DOHH2 (cell line): Measurements from ENCODE around the gene CORO1C.

Experiments
- H3F3A ChIP-seq: fragments of 200-600 bp; sonication (generic), shearing (Covaris generic); 2 replicates; pipeline ENCODE4 v1.6.0; 2016; ENCODE audit warnings: antibody characterized with exemption, mild to moderate bottlenecking; ENCODE audit not compliant: control insufficient read depth, insufficient read depth
- H3K27ac ChIP-seq: fragments of 200-600 bp; sonication (generic); 2 replicates; pipeline ENCODE4 v1.5.1; 2014; ENCODE audit warnings: low read depth, mild to moderate bottlenecking, low read length, moderate library complexity
- H3K27me3 ChIP-seq: fragments of 200-600 bp; sonication (generic); 2 replicates; pipeline ENCODE4 v1.6.1; 2014; ENCODE audit warnings: mild to moderate bottlenecking, low read length, mixed read lengths; ENCODE audit not compliant: control insufficient read depth
- H3K36me3 ChIP-seq: fragments of 200-600 bp; sonication (generic); 2 replicates; pipeline ENCODE4 v1.6.1; 2014; ENCODE audit warnings: mild to moderate bottlenecking, low read length, moderate library complexity, mixed read lengths; ENCODE audit not compliant: control insufficient read depth
- H3K4me1 ChIP-seq: fragments of 200-600 bp; sonication (generic); 2 replicates; pipeline ENCODE4 v1.6.1; 2014; ENCODE audit warnings: mild to moderate bottlenecking, low read length, mixed read lengths; ENCODE audit not compliant: control insufficient read depth
- H3K4me2 ChIP-seq: fragments of 200-600 bp; sonication (generic); 2 replicates; pipeline ENCODE4 v1.6.0; 2014; ENCODE audit warnings: mild to moderate bottlenecking, low read length, moderate library complexity
- H3K4me3 ChIP-seq: fragments of 200-600 bp; sonication (generic); 2 replicates; pipeline ENCODE4 v1.5.1; 2014; ENCODE audit warnings: mild to moderate bottlenecking, low read length, mixed read lengths
- H3K79me2 ChIP-seq: fragments of 200-600 bp; sonication (generic); 2 replicates; pipeline ENCODE4 v1.6.1; 2014; ENCODE audit warnings: mild to moderate bottlenecking, low read length, mixed read lengths; ENCODE audit not compliant: control insufficient read depth
- H3K9me2 ChIP-seq: fragments of 200-600 bp; sonication (generic); replicated peaks from 2 replicates; pipeline ENCODE4 v1.6.1; 2014; ENCODE audit warnings: mild to moderate bottlenecking, low read length, mixed read lengths; ENCODE audit not compliant: control insufficient read depth
- H3K9me3 ChIP-seq: fragments of 200-600 bp; sonication (generic); 2 replicates; pipeline ENCODE4 v1.6.1; 2014; ENCODE audit warnings: antibody characterized with exemption, low read length, mixed read lengths; ENCODE audit not compliant: control insufficient read depth, insufficient read depth
- H4K20me1 ChIP-seq: fragments of 200-600 bp; sonication (generic); 2 replicates; pipeline ENCODE4 v1.6.0; 2014; ENCODE audit warnings: low read depth, mild to moderate bottlenecking, antibody characterized with exemption, low read length, moderate library complexity; ENCODE audit not compliant: control insufficient read depth, insufficient read depth
- CTCF ChIP-seq: fragments of 200-600 bp; sonication (generic); IDR thresholded peaks from one replicate; pipeline ENCODE4 v1.5.1; 2014; ENCODE audit warnings: antibody characterized with exemption, mild to moderate bottlenecking, low read depth, low read length; ENCODE audit not compliant: poor library complexity, severe bottlenecking
- EZH2phosphoT487 ChIP-seq: fragments of 200-600 bp; sonication (generic); IDR thresholded peaks from 2 replicates; pipeline ENCODE4 v1.6.1; 2017; ENCODE audit warnings: borderline replicate concordance, mild to moderate bottlenecking, antibody characterized with exemption, low read length, moderate library complexity, mixed read lengths

The CORO1C gene

GRCh38 chr12:108605000-108605689 lies 126.2 kb downstream of the CORO1C start:
- Histone ChIP-seq H3K79me2 (no peaks in the 10 kb centered on the region), H3K27ac (no peak overlapping the region), H3K9me3 (no peaks in the 10 kb centered on the region), H3K9me2 (no peaks in the 10 kb centered on the region), H4K20me1 (no peaks in the 10 kb centered on the region), H3K4me3 (no peak overlapping the region), H3K27me3 (peaks cover 9% of the 10 kb centered on the region), H3K4me1 (peaks cover 6% of the 10 kb centered on the region; the same call in 1 of the 2 replicates), H3F3A (peaks cover 2% of the 10 kb centered on the region; the same call in 1 of the 2 replicates), H3K4me2 (no peak overlapping the region), H3K36me3 (no peaks in the 10 kb centered on the region)
- TF ChIP-seq EZH2phosphoT487 = no peak
- TF ChIP-seq CTCF = no peak

GRCh38 chr12:108604208-108604941 lies 126.9 kb downstream of the CORO1C start:
- no peaks in the 10 kb centered on the region for H3K36me3 ChIP-seq
- H4K20me1 ChIP-seq = no peaks in the 10 kb centered on the region
- no peaks in the 10 kb centered on the region for H3K9me3 ChIP-seq
- no peaks in the 10 kb centered on the region for H3K9me2 ChIP-seq
- no peaks in the 10 kb centered on the region for H3K79me2 ChIP-seq
- no peak overlapping the region for H3K27ac ChIP-seq
- H3K4me2 ChIP-seq = no peak overlapping the region
- peaks cover 1% of the 10 kb centered on the region for H3K27me3 ChIP-seq
- peaks cover 2% of the 10 kb centered on the region; the same call in 1 of the 2 replicates for H3F3A ChIP-seq
- H3K4me3 ChIP-seq = no peak overlapping the region
- TF ChIP-seq CTCF (no peak), EZH2phosphoT487 (no peak)
- peaks cover 1% of the 10 kb centered on the region; the same call in 1 of the 2 replicates for H3K4me1 ChIP-seq

- Histone ChIP-seq H4K20me1 (no peaks in the 10 kb centered on the region), H3K4me1 (no peaks in the 10 kb centered on the region), H3K36me3 (no peaks in the 10 kb centered on the region), H3F3A (peaks cover 2% of the 10 kb centered on the region; the same call in 1 of the 2 replicates), H3K27ac (no peak overlapping the region), H3K9me2 (no peaks in the 10 kb centered on the region), H3K27me3 (no peaks in the 10 kb centered on the region; the same call in 1 of the 2 replicates), H3K79me2 (no peaks in the 10 kb centered on the region), H3K9me3 (no peaks in the 10 kb centered on the region), H3K4me3 (no peak overlapping the region), H3K4me2 (no peak overlapping the region)
- TF ChIP-seq CTCF (no peak), EZH2phosphoT487 (no peak)
Measured at GRCh38 chr12:108603743-108604142, 127.6 kb downstream of the CORO1C start.
